NCI-H2107 (cell line): ENCODE data around the gene MYO18A.
A peak's percentile ranks its signal among the peaks of the same experiment; 100 is the strongest.
"Not testable (repeated sequence)": the region's sequence is repeated elsewhere in the genome, so short reads cannot be mapped to it uniquely, and the experiment has no call there.

ENCODE experiments used
- DNase-seq: peaks from one replicate; lab custom pipeline; 2025; lab: John Stamatoyannopoulos, UW

The MYO18A gene

DNA sequence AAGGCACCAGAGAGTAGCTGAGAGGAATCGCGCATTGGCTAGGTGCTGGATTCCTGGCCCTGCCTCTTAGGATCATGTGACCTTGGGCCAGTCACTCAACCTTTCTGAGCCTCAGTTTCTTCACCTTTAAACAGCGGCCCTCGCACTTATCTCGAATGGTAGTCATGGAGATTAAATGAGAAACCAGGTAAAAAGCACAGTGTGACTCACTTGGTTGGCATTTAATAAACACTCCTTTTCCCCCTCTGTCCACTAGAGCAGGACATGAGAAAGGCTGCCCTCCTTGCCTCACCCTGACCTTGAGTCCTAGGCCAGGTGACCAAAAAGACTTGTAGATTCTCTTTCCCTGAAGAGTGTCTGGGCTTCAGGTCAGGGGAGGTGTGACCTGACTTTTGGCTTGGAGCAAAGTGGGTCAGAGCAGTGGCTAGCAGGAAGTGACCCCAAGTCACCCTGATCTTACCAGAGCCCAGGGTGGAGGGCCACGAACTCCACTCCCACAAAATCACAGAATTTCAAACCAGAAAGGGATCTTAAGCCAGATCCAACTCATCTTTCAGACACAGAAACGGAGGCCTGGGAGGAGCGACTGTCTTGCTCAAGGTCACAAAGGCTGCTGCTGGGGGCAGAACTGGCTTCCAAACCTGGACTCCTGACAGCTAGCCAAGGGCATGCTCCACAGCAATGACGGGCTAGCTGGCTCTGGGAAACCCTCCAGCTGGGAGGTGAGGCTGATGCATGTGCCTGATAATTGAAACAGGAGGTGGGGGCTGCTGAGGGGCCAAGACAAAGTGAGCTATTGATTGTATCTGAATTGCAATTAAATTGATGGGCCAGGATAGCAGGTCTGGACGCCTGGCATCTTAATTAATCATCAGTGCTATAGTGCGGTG, 72.0 kb downstream of the MYO18A start:
- DNase-seq: no peak

DNA sequence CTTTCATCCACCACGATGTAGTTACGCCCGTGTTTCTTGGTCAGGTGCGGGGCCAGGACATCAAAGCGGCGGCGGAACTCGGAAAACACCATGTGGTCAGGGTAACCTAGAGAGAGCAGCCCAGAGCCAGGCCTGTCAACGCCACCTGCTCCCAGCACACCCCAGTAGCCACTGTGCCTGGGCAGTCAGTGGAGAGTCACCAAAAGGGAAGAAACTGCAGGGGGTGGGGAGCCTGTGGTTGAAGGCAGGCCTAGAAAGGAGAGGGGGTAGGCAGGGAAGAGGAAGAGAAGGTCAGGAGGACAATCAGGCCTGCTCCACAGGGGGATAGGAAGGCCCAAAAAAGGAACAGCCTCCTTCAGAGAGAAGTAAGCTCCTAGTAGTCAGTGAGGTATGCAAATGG, 73.1 kb downstream of the MYO18A start:
- no peak for DNase-seq

DNA sequence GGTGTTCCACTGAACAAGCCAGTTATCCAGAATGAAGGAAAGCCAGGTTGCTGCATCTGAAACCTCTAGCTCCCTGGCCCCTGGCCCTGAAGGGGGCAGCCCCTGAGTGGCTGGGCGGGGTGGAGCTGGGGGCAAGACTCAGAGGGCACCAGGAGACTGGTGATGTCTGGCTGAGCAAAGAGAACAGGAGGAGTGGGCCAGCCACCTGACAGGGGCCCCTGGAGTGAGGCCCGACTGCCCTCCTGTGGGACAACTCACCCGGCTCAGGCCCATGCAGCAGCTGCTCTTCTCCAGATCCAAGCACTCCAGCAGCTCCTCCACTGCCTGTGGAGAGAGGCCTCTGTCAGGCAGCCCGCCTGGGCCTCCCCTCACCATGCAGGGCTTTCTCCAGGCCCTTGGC, 76.9 kb downstream of the MYO18A start:
- no peak for DNase-seq

DNA sequence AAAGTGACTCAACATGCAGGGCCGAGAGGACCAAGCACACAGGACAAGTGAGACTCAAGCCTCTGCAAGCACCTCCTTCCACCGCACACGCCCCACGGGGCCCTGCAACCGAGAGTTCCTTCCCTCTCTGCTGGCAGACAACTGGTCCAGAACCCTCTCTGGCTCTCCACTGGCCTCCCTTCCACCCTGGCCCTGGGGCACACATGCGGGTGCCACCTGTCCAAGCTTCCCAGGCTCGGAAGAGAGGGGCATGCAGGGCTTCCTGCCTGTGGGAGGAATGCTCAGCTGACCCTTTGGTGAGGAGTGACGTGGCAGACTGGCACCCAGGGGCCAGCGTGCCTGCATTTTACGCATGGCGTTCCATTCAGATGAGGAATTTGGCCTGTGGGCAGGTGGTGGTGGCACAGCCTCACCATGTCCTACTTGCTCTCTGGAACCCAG, 77.4 kb downstream of the MYO18A start:
- no peak for DNase-seq

DNA sequence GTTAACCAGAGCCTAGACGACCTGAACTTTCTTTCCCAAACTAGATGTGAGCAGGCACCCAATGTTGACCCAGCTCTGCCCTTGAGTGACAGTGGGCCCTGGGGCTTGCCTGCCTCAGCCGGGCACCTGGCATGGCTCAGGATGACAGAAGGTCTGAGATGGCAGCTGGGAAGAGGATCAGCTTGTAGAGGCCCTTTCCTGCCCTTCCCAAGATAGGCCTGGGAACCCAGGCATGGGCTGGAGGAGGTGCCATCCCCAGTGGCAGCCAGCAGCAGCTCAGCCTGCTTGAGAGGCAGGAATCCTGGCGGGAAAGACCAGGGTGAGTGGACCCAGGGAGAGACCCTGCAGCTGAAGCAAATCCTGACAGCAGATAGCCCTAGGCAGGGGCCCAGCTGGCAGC, 78.2 kb downstream of the MYO18A start:
- DNase-seq: no peak

DNA sequence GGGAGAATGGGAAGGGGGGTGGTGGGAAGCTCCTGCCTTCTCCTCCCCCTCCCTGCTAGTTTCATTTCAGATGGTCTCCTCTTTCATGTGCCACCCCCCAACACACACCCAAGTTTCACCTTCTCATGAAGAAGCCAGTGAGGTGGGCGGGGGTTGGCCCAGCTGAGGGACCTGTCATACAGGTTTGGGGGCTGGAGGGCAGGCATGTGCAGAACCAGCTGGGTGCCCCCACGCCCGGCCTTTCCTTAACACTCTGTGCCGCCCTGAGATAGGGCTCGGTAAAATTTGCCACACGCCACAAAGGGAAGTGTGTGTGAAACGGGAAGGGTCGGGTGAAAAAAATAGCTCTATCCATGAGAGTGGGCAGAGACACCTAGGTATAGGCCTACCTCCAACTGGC, 79.9 kb downstream of the MYO18A start:
- no peak for DNase-seq

DNA sequence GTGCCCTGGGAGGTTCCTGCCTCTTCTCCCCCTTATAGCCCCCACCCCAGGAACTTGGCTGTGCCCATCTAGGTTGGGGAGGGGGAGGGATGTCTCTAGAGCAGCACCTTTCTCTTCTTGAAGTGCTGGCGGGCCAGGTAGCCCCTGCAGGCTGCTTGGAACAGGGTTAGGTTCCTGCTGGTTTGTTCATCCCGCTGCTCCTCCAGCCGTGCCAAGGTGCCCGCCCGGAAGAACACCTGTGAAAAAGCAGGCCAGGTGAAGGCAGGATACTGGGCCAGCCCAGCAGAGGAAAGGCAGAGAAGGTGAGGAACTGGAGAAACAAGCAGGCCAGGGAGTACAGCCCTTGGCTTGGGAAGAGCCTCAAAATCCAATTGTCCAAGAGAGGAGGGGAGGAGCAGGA, 80.7 kb downstream of the MYO18A start:
- DNase-seq: no peak

DNA sequence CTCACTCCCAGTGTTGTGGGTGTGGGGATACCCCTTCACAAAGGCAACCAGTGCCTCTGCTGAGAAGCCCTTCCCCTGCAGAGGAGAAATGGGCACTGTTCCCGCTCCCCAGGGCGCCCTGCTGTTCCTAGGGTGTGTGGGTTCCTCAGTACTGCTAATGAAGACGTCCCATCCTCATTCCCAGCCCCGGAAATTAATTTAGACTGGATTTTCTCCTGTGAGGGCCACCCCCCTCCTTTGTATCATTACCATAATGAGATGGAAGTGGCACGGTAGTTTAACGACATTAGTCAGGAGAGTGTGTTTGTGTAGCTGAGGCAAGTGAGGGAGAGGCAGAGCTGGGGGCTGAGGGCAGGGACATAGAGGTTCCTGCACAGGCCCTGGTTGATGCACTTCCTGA, 84.1 kb downstream of the MYO18A start:
- no peak for DNase-seq

DNA sequence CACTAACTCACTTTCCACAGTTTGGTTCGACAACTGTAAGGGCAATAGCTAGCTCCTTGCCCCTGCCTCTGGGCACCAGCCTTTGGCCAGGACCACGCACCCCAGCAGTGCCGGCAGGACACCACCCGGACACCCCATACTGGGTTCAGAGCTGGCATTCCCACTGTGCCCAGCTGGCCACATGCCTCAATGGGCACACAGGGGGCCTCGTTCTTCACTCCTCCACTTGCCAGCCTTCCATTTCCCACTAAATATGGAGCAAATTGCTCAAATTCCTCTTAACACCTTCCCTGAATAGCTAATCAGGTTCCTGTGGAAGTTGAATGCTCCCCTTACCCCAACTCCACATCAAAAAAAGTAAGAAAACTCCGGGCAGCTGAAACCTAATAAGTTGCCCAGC, 84.8 kb downstream of the MYO18A start:
- DNase-seq: no peak

DNA sequence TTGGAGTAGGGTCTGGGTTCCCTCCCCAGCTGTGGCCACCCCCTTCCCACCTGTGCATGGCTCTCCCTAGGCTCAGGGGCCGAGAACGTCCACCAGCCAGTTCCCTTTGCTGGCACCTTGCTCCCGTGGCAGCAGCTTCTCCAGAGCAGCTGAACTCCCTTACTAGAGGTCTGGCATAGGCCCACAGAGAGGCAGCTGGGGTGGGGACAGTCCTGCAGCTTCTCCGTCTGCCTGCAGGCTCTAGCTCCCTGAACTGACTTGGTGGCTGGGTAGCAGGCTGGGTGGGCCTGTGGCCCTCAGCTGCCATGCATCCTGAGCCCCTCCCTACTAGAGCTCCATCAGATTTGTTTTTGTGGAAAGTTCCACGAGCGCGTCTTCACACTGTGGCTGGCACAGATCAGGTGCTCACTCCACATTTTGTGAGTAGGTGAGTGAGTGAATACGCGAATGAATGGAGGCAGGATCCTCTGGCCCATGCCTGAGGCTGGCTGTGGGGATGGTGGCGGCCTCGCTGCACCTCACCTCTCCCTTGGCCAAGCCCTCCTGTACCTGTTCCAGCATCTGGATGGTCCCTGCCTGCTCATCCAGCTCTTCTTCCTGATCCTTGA, 86.0 kb downstream of the MYO18A start:
- no peak for DNase-seq

DNA sequence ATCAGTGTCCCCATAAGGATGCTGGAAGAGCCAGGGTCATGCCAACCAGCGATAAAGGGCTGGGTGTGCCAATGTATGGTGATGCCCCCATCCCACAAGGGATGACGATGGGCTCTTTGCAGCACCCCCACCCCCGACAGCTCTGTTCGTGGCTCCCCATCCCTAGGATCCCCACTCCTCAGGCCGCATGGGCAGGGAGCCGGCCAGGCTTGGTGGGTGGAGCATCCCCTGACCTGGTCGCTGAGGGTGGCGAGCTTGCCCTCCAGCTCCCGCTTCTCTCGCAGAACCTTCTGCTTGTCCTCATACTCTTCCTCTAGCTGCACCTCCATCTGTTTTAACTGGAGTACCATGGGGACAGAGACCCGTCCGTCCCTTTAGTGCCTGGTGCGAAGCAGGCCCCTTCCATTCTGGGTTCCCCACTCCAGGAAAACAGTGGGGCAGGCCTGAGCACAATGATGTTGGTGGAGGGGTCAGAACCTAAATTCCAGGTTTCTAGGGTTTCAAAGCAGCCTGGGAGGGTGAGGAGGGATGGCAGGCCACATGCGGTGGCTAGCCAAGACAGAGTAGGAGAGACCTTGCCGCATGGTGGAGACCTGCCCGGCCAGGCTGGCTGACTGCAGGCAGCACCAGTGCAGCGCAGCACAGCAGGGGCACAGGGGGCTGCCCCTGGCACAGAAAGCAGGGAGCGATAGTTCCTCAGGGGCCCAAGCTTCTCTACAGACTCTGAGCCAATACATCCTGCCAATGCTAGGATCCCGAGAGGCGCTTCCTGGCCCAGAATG, 86.9 kb downstream of the MYO18A start:
- no peak for DNase-seq

DNA sequence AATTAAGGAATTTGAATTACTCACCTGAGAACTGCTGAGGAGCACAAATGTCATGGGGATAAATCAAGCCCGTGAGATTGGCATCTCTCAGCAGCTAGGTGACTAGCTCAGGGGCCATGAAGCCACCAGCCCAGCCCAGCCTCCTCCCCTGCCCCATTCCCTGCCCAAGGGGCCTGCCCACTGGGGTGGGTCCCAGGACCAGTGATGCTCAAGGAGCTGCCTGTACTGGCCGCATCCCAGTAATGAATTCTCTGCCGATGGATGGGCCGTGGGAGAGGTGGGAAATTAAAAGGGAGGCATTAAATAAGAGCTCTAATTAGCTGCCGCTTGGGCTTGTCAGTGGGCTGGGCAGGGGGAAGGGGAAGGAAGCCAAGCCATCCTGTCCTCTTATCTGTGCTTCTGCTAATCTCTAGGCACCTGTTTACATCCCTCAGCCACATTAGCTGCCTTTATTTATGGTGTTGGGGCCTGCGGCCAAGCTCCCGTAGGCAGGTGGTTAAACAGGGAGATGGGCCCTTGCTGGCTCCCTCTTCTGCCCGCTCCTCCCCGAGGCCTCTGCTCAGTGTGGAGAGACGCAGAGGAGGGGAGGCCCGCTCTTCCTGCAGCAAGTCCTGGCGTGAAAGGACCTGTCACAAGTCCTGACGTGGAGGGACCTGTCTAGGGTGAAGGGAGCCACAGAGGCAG, 88.5 kb downstream of the MYO18A start:
- DNase-seq: peak; percentile 45

DNA sequence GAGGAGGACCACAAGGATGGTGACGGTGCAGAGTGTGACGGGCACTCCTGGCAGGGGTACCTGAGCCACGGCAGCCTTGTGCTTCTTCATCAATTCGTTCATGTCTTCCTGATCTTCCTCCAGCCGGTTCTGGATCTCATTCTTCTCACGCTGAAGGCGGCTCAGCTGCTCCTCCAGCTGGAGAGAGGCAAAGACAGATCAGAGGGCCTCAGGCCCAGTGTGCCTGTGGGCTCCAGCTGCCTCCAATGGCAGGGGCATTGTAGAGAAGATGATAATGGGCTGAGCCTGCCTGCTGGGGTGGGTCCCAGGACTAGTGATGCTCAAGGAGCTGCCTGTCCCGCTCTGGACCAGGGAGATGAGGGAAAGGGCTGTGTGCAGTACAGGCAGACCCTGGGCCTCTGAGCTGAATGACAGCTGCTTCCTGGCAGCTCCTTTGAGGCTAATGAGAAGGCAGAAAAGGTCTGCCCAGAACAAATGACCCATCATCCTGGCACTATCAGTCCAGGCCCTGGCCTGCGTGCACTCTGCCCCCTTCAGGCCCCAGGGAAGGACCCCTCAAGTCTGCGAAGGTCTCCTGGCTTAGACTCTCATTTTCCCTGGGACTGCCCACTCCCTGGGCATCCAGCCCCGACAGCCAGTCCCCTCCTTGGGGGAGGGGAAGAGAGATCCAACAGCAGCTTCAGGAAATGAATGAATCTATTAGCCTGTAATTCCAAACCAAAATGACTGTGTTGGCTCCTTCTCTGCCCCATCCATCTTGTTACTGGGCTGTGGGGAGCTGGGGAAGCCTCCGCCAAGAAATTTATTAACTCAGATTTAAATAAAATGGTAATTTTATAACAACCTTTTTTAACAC, 89.2 kb downstream of the MYO18A start:
- no peak for DNase-seq

DNA sequence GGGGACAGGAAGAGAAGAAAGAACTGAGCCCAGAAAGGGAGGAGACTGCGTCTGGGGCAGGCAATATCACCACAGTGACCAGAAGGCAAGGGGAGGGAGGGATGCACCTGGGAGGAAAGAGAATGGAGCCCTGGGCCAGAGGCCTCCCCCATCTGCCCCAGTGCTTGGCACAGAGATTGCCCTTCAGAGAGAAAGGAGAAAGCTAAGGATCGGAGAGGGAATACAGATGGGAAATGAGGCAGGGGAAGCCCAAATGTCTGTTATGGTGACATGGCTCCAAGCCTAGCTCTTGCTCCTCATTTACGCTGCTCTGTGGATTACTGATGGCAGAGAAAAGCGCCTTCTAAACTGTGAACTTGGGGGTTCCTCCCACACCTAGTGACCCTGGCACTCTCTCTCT, 90.1 kb downstream of the MYO18A start:
- no peak for DNase-seq

DNA sequence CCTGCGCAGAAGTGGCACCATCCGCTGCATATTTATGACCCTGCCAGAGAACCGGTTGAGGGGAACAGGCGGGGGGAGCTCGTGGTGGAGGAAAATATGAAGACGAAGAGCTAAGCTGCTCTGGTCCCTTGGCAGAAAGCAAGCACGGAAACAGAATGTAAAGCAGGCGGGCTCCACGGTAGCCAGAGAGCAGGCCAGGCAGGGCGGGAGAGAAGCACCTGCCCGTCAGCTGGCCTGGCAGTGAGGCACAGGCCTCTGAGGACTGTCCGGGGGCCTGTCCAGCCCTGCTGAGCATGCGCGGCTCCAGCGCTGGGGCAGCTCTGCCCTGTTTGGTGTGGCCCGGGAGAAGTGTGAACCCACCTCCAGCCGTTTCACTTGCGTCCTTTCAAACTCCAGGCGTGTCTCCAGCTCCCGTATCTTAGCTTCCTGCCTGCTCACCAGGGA, 90.6 kb downstream of the MYO18A start:
- no peak for DNase-seq

DNA sequence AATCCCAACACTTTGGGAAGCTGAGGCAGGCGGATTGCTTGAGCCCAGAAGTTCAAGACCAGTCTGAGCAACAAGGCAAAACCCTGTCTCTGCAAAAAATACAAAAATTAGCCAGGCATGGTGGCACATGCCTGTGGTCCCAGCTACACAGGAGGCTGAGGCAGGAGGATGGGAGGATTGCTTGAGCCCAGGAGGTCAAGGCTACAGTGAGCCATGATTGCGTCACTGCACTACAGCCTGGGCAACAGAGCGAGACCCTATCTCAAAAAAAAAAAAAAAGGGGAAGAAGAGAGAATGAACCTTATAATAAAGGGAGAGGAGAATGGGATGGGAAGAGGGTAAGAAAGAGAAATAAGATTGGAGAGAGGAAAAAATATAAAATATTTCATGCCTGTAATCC, 91.4 kb downstream of the MYO18A start:
- DNase-seq: not testable (repeated sequence)

DNA sequence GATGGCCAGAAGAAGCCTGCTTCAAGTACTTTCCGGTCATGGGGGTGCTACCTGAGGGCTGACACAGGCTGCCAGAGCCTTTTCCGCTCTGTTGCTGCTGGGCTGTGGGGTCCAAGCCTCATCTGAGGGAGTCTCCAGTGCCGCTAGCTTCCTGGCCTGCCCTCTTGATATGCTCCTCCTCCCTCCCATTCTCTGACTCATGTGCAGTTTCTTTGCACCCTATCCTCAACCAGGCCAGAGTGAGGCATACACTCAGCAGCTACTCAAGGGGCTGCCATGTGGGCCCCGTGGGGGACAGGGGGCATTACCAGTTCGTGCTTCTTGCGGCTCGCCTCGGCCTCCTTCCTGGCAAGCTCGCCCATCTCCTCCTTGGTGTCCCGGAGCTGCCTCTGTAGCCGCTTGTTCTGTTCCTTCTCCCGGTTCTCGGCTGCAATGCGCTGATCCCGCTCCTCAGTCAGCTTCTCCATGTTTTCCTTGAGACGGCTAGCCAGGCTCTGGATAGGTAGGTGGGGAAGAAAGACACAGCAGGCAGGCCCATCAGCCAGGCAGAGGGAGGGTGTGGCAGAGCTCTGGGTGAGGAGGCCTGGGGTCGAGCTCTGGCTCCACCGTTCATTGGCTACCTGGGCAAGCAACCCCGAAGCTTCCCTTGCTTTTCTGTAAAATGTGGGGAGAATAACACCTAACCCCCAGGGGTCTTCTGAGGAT, 93.4 kb downstream of the MYO18A start:
- DNase-seq: no peak

DNA sequence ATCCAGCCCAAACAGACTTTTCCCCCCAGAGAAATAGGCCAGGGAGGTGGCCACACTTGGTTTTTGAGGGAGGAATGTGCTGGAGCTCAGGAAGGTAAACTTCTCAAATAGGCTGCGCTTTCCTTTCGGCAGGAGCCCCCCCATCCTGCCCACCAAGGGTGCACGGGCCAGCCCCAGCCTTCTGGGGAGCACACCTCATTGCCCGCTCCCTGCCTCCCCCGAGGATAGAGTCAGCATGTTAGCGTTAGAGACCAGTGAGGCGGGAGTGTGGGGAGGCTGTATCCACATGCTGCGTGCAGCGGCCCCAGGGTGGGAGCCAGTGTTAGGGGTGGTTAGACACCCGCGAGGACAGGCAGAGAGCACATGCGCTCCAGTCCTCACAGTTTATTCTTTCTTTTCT, 95.0 kb downstream of the MYO18A start:
- no peak for DNase-seq

DNA sequence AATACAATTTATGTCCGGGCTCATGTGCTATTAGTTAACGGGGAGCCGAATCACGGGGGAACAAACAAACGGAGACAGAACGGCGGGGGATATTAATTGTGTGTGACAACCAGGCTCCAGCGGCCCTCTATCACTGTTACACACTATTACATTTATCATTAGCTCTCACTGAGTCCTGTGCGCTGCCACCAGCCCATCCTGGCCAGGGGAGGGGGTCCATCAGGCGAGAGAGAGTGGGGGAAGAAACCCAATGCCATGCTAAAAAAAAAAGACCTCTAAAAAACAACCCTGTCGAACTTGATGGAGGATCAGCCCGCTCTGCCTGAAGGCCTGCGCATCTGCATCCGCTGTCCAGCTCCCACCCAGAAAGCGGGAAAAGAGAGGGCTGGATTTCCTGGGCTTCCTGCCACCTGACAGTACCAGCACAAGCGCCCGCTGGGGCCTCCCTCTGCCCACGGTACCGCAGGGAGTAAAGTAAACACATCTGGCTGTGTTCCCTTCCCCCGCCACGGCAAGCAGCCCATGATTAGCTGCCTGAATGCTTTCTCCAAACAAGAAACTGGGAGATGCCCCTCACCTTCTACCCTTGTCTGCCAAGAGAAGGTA, 95.6 kb downstream of the MYO18A start:
- peak; percentile 63 for DNase-seq

DNA sequence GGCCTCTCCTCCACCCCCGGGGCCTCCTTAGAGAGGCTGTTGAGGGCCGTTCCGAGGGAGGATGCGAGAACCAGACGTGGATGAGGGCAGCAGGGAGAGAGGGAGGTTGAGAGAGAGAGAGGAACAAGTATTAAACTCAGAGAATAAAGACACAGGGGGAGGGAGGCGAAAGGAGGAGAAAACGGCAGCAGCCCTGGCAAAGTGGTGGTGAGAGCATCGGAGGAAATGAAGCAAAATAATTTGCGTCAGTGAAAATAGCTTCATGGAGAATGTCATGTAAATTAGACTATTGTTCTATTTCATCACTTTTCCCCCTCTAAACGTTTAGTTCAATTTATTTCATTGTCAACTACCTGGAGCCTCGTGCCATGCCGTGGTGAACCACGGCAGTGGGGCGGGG, 99.2 kb downstream of the MYO18A start:
- no peak for DNase-seq
